HG02642 (cell line): ENCODE data around the gene TPO.
"Not testable (repeated sequence)": the region's sequence is repeated elsewhere in the genome, so short reads cannot be mapped to it uniquely, and the experiment has no call there.

Experiments
- ATAC-seq: cut with Tn5 transposase; IDR thresholded peaks from one replicate; pipeline ENCODE4 v1.9.1; 2021; ENCODE audit warnings: mild to moderate bottlenecking; ENCODE audit not compliant: unreplicated experiment, poor library complexity

The TPO gene

GRCh38 chr2:1403565-1403964 is 9.7 kb upstream of the TPO start:
- no peak for ATAC-seq

GRCh38 chr2:1405124-1405523 is 8.1 kb upstream of the TPO start:
- ATAC-seq = no peak

- no peak for ATAC-seq
Observed at GRCh38 chr2:1405967-1406366, 7.3 kb upstream of the TPO start.

- no peak for ATAC-seq
Observed at GRCh38 chr2:1406434-1406833, 6.8 kb upstream of the TPO start.

- ATAC-seq = no peak
Observed at GRCh38 chr2:1407950-1408675, 5.2 kb upstream of the TPO start.

- ATAC-seq = no peak
Observed at GRCh38 chr2:1414121-1414520, 858 bp downstream of the TPO start.

- ATAC-seq = not testable (repeated sequence)
Observed at GRCh38 chr2:1414901-1415300, 1.6 kb downstream of the TPO start.

GRCh38 chr2:1415501-1415900 is 2.2 kb downstream of the TPO start:
- ATAC-seq = no peak

- no peak for ATAC-seq
Observed at GRCh38 chr2:1418566-1418965, 5.3 kb downstream of the TPO start.

GRCh38 chr2:1420746-1421480 is 7.7 kb downstream of the TPO start:
- ATAC-seq = no peak

- ATAC-seq = no peak
Observed at GRCh38 chr2:1421731-1422130, 8.5 kb downstream of the TPO start.

- ATAC-seq = no peak
Observed at GRCh38 chr2:1422131-1422530, 8.9 kb downstream of the TPO start.

- no peak for ATAC-seq
Observed at GRCh38 chr2:1422716-1423285, 9.5 kb downstream of the TPO start.

GRCh38 chr2:1427086-1427485 is 13.8 kb downstream of the TPO start:
- no peak for ATAC-seq

GRCh38 chr2:1429895-1430294 is 16.6 kb downstream of the TPO start:
- no peak for ATAC-seq

- no peak for ATAC-seq
Observed at GRCh38 chr2:1430491-1430890, 17.2 kb downstream of the TPO start.

- no peak for ATAC-seq
Observed at GRCh38 chr2:1431886-1432400, 18.7 kb downstream of the TPO start.

- no peak for ATAC-seq
Observed at GRCh38 chr2:1432726-1433125, 19.5 kb downstream of the TPO start.

- no peak for ATAC-seq
Observed at GRCh38 chr2:1436369-1436768, 23.1 kb downstream of the TPO start.

- ATAC-seq = no peak
Observed at GRCh38 chr2:1437101-1437500, 23.8 kb downstream of the TPO start.

GRCh38 chr2:1437537-1437936 is 24.3 kb downstream of the TPO start:
- ATAC-seq = no peak
